HG03442 (cell line): ENCODE results near the gene SLC8A2.

ENCODE experiments used
- ATAC-seq: cut with Tn5 transposase; IDR thresholded peaks from one replicate; pipeline ENCODE4 v1.9.1; 2021; ENCODE audit warnings: mild to moderate bottlenecking, moderate library complexity; ENCODE audit not compliant: unreplicated experiment

The SLC8A2 gene

GRCh38 chr19:47503826-47504150 lies 32.1 kb upstream of the SLC8A2 start:
- ATAC-seq: no peak

- ATAC-seq: no peak
Observed at GRCh38 chr19:47503130-47503825, 31.6 kb upstream of the SLC8A2 start.

- ATAC-seq: no peak
Observed at GRCh38 chr19:47499863-47500830, 28.5 kb upstream of the SLC8A2 start.

- ATAC-seq: no peak
Observed at GRCh38 chr19:47499371-47499770, 27.7 kb upstream of the SLC8A2 start.

- no peak for ATAC-seq
Observed at GRCh38 chr19:47498561-47498960, 26.9 kb upstream of the SLC8A2 start.

- ATAC-seq: no peak
Observed at GRCh38 chr19:47497821-47498520, 26.3 kb upstream of the SLC8A2 start.

- ATAC-seq: no peak
Observed at GRCh38 chr19:47497050-47497766, 25.5 kb upstream of the SLC8A2 start.

GRCh38 chr19:47495478-47496372 lies 24.0 kb upstream of the SLC8A2 start:
- ATAC-seq: no peak

- no peak for ATAC-seq
Observed at GRCh38 chr19:47494729-47495128, 23.0 kb upstream of the SLC8A2 start.

GRCh38 chr19:47494211-47494547 lies 22.5 kb upstream of the SLC8A2 start:
- no peak for ATAC-seq

GRCh38 chr19:47493378-47494210 lies 21.9 kb upstream of the SLC8A2 start:
- no peak for ATAC-seq

GRCh38 chr19:47492571-47493377 lies 21.1 kb upstream of the SLC8A2 start:
- ATAC-seq: no peak

GRCh38 chr19:47492137-47492533 lies 20.4 kb upstream of the SLC8A2 start:
- no peak for ATAC-seq

- no peak for ATAC-seq
Observed at GRCh38 chr19:47491358-47492136, 19.9 kb upstream of the SLC8A2 start.

- no peak for ATAC-seq
Observed at GRCh38 chr19:47490847-47491246, 19.2 kb upstream of the SLC8A2 start.

- ATAC-seq: no peak
Observed at GRCh38 chr19:47490031-47490430, 18.3 kb upstream of the SLC8A2 start.

- no peak for ATAC-seq
Observed at GRCh38 chr19:47489072-47489914, 17.6 kb upstream of the SLC8A2 start.
